ENCODE data around the gene FAM47B.
A peak's percentile ranks its signal among the peaks of the same experiment; 100 is the strongest.

Gene FAM47B

GRCh38 chrX:34942496-34942895, at the start of gene FAM47B:
Gene FAM47B (plus strand): TSS chrX:34942796. CDS start chrX:34942832, 36 bp downstream.
- no peak for DNase-seq

- DNase-seq: no peak
Measured at GRCh38 chrX:34893741-34894140, 48.9 kb upstream of the FAM47B start.

- DNase-seq: no peak
Measured at GRCh38 chrX:34900691-34901090, 41.9 kb upstream of the FAM47B start.

GRCh38 chrX:34901761-34902160, 40.8 kb upstream of the FAM47B start:
- no peak for DNase-seq

GRCh38 chrX:34903316-34903715, 39.3 kb upstream of the FAM47B start:
- no peak for DNase-seq

GRCh38 chrX:34909151-34909550, 33.4 kb upstream of the FAM47B start:
- no peak for DNase-seq

- no peak for DNase-seq
Measured at GRCh38 chrX:34915463-34916225, 27.0 kb upstream of the FAM47B start.

GRCh38 chrX:34917146-34917545, 25.4 kb upstream of the FAM47B start:
- DNase-seq: no peak

GRCh38 chrX:34918091-34918736, 24.4 kb upstream of the FAM47B start:
- no peak for DNase-seq

- peak; percentile 8 for DNase-seq
Measured at GRCh38 chrX:34918856-34919255, 23.7 kb upstream of the FAM47B start.

GRCh38 chrX:34927866-34928265, 14.7 kb upstream of the FAM47B start:
- DNase-seq: no peak

GRCh38 chrX:34943235-34943634, 639 bp downstream of the FAM47B start:
- DNase-seq: no peak

- DNase-seq: no peak
Measured at GRCh38 chrX:34956916-34957315, 14.3 kb downstream of the FAM47B start.

- DNase-seq: no peak
Measured at GRCh38 chrX:34961662-34962061, 19.1 kb downstream of the FAM47B start.

GRCh38 chrX:34972206-34972605, 29.6 kb downstream of the FAM47B start:
- DNase-seq: no peak

GRCh38 chrX:34978171-34978570, 35.6 kb downstream of the FAM47B start:
- no peak for DNase-seq

- DNase-seq: no peak
Measured at GRCh38 chrX:34987646-34988045, 45.0 kb downstream of the FAM47B start.
